K562 (cell line): ENCODE measurements around the gene ARF1.

Experiments
- MBD1 ChIP-seq: fragments of 250-450 bp; sonication (Bioruptor Pico); IDR thresholded peaks from 2 replicates; pipeline ENCODE4 v1.8.0; 2022; ENCODE audit warnings: inconsistent platforms
- POLR3A ChIP-seq: IDR thresholded peaks from 2 replicates; pipeline ENCODE4 v1.6.1; 2011; ENCODE audit warnings: borderline replicate concordance, mild to moderate bottlenecking, moderate library complexity; ENCODE audit not compliant: insufficient read length, insufficient read depth; ENCODE audit errors: extremely low read depth
- ZFX ChIP-seq: sonication (generic); formaldehyde crosslinking; IDR thresholded peaks from 2 replicates; pipeline ENCODE4 v1.8.0; 2022; ENCODE audit warnings: mild to moderate bottlenecking, missing genetic modification reagents, moderate library complexity

- TF ChIP-seq POLR3A (no peak), ZFX (no peak), MBD1 (CRISPR knock-in tag) (no peak)
Measured at GRCh38 chr1:228093050-228093906, 10.8 kb downstream of the ARF1 start.
